ENCODE results near the gene AKIRIN2. TPM values are rescaled to one million over a fixed set of nuclear protein-coding genes. Genes with fewer than 3 reads are reported as not detected.
"Not testable (repeated sequence)": the region's sequence is repeated elsewhere in the genome, so short reads cannot be mapped to it uniquely, and the experiment has no call there.

Gene AKIRIN2
- total and polyA plus RNA-seq, 10 of the 15 experiments (the other 5 are each of a cell fraction or from before 2014, with no cell fraction given), result 12.7 to 82.2 (median 42.6) TPM

DNA sequence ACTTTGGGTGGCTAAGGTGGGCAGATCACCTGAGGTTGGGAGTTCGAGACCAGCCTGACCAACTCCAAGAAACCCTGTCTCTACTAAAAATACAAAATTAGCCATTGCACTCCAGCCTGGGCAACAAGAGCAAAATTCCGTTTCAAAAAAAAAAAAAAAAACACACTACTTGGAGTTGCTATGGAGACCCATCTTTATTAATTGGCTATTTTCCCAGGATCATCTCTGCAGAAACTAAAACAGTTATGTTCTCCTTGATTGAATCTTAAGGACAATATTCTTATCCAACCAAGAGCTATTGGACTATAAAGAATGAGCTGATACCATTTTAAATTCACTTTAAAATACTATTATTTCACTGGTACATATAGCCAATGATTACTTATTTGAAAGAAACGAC lies 14.7 kb downstream of the AKIRIN2 start (continued):
- no peak for TF ChIP-seq STAT1 (conservative IDR thresholded peaks at IDR 0.05)
- no peak for TF ChIP-seq GATAD2B (conservative IDR thresholded peaks at IDR 0.05; ENCODE audit: low read depth)

DNA sequence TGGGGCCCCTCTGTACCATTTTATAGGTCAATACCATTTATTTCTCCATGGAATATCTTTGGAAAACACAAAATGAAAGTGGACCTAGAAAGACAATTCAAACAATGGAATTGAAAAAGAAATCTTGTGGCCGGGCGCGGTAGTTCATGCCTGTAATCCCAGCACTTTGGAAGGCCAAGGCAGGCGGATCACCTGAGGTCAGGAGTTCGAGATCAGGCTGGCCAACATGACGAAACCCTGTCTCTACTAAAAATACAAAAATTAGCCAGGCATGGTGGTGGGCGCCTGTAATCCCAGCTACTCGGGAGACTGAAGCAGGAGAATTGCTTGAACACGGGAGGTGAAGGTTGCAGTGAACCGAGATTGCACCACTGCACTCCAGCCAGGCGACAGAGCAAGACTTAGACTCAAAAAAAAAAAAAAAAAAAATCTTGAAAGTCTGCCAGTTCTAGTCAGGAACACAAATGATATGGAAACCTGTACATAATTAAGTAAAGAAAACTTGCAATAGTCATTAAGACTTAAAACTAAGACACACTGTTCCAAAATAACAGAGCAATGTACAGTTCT lies 15.3 kb downstream of the AKIRIN2 start:
- not testable (repeated sequence) for FAIRE-seq

More for the DNA sequence above, 15.3 kb downstream of the AKIRIN2 start:
- H3K4me1 ChIP-seq (ENCODE audit: control insufficient read depth, insufficient read depth, low read length), result peaks cover 32% of the 10 kb centered on the region
- in situ Hi-C loops (cut with MboI); intact Hi-C loops (cut with micrococcal nuclease; ENCODE audit: unreplicated experiment); ATAC-seq; H2AFZ ChIP-seq (ENCODE audit: control insufficient read depth, low read depth, low read length); BruUV-seq (replicated peaks); H3K4me2 ChIP-seq (ENCODE audit: control insufficient read depth, insufficient read depth); H3K9ac ChIP-seq (ENCODE audit: control insufficient read depth, insufficient read depth, low read length); H4K20me1 ChIP-seq (ENCODE audit: control insufficient read depth, insufficient read depth); H3K9me3 ChIP-seq (replicated peaks; ENCODE audit: control insufficient read depth, insufficient read depth, low read length); H3K27me3 ChIP-seq (replicated peaks in 1 of 2; ENCODE audit: control insufficient read depth in 2 of 2, insufficient read depth in 2 of 2, low read length in 1 of 2); H3K27ac ChIP-seq (ENCODE audit: control insufficient read depth, insufficient read depth); DNase-seq (ENCODE audit: low read depth, low spot score); H3K4me3 ChIP-seq: not testable (repeated sequence)
- TF ChIP-seq, protein P1, sequence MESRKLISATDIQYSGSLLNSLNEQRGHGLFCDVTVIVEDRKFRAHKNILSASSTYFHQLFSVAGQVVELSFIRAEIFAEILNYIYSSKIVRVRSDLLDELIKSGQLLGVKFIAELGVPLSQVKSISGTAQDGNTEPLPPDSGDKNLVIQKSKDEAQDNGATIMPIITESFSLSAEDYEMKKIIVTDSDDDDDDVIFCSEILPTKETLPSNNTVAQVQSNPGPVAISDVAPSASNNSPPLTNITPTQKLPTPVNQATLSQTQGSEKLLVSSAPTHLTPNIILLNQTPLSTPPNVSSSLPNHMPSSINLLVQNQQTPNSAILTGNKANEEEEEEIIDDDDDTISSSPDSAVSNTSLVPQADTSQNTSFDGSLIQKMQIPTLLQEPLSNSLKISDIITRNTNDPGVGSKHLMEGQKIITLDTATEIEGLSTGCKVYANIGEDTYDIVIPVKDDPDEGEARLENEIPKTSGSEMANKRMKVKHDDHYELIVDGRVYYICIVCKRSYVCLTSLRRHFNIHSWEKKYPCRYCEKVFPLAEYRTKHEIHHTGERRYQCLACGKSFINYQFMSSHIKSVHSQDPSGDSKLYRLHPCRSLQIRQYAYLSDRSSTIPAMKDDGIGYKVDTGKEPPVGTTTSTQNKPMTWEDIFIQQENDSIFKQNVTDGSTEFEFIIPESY (IDR thresholded peaks at IDR 0.05), result peak; percentile 38; the same call in 1 of the 2 replicates
- SMC1A ChIA-PET (ENCODE audit: uncharacterized antibody, unreplicated experiment), result interaction anchor here (0.6 to 5.9 kb wide), 6 partner anchors 10 to 294 kb away, joined by 3 to 83 read pairs (median 4); partner anchors contain the start of gene AKIRIN2
- H3K36me3 ChIP-seq (ENCODE audit: control insufficient read depth in 2 of 2, insufficient read depth in 2 of 2, low read length in 1 of 2), result peaks cover 5 to 26% of the 10 kb centered on the region in 2 experiments
- WGBS (ENCODE audit: insufficient coverage, insufficient replicate concordance, low lambda C conversion rate, missing lambda C conversion rate), result 91% methylated on average over 10 of the region's 11 CpGs
- POLR2A ChIA-PET, result interaction anchor here (0.6 to 3.6 kb wide), 3 partner anchors 12 to 119 kb away, joined by 3 to 28 read pairs (median 3); no protein-coding TSS in a partner anchor
- CTCF ChIA-PET, result interaction anchor here (1.0 to 1.2 kb wide), 2 partner anchors 33 to 144 kb away, joined by 4 read pairs; no protein-coding TSS in a partner anchor
- H3K79me2 ChIP-seq (ENCODE audit: control insufficient read depth, insufficient read depth, low read length), result peaks cover 97% of the 10 kb centered on the region
- RAD21 ChIA-PET (ENCODE audit: unreplicated experiment), result interaction anchor here (1.4 to 1.9 kb wide), 2 partner anchors 11 to 16 kb away, joined by 3 to 9 read pairs; partner anchors contain the start of gene AKIRIN2

All from GM12878 (cell line).